CD4-positive, alpha-beta T cell treated with Interleukin-17A for 1 hour (primary cell): ENCODE results near the gene TRERF1.

Source experiments
- DNase-seq: peaks from one replicate; pipeline ENCODE4 v3.0.0-alpha.2; 2020

Gene TRERF1

DNA sequence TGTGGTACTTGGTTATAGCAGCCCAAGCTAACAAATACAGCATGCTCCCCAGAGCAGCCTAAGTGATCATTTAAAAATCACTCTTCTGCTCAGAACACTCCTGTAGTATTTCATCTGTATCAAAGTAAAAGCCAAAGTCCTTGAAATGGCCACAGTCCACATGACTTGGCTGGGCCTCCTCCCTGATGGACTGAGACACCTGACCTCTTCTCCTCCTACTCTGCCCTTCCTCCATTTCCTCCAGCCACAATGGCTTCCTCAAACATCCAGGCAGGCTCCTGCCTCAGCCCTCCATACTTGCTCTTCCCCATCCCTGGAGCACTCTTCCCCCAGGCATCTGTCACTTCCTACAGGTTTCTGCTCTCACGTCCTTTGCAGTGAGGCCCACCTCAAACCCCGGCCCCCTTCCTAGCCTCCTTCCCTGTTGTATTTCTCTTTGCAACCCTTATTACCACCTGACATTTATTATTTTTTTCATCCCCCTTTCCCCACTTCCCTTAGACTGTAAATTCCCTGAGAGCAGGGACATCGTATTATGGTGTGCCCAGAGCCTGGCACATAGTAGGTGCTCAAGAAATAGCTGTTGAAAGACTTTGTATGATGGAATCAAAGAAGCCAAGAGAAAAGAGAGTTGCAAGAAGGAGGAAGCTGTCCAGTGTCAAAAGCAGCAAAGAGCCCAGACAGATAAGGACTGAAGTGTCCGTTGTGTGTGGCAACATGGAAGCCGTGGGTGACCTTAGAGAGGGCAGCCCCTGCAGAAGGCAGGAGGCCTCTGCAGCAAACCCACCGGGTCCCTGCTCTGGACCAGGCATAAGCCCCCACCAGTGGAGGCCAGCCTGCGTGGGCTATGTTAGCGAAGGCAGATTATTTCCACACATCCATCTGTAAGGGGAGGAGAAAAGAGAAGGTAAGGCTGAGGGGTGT is 87.5 kb downstream of the TRERF1 start:
- DNase-seq, result no peak

GRCh38 chr6:42361036-42361435 is 90.7 kb downstream of the TRERF1 start:
- DNase-seq, result no peak

DNA sequence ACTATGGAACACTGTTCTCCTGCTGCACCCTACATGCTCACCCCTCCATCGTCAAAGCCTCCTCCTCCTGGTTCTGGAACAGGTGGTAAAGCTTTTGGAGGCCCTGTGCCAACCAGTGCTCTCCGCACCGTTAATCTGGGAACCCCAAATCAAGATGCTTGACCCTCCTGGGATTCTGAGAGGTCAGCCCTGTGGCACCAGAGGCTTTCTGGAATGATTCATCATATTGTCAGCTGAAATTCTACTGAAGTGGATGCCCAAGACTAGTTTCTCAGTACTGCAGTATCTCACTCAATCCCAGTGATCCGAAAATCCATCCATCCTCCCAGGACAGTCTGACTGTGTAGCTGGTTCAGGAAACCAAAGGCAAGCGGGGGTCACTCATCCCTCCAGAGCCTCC is 92.7 kb downstream of the TRERF1 start:
- no peak for DNase-seq

DNA sequence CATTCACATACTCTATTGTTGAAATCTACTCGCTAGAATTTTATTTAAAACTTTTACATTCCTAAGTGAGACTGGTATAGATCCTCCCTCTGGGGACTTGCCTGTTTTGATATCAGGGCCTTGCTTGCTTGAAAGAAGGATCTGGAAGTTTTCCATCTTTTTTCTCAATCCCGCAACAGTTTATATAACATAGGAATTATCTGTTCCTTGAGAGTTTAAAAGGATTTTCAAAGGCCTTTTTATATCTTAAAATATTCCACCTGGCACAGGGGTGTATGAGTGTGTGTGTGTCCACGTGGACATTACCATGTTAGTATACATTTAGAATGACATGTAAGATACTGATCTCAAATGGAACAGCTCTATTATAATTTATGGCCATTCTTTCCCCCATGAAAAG is 96.3 kb downstream of the TRERF1 start:
- no peak for DNase-seq

GRCh38 chr6:42354702-42355101 is 97.0 kb downstream of the TRERF1 start:
- no peak for DNase-seq

- DNase-seq, result no peak
These were observed 98.7 kb downstream of the TRERF1 start for GRCh38 chr6:42352856-42353564.

GRCh38 chr6:42350911-42351310 is 100.8 kb downstream of the TRERF1 start:
- DNase-seq, result no peak

DNA sequence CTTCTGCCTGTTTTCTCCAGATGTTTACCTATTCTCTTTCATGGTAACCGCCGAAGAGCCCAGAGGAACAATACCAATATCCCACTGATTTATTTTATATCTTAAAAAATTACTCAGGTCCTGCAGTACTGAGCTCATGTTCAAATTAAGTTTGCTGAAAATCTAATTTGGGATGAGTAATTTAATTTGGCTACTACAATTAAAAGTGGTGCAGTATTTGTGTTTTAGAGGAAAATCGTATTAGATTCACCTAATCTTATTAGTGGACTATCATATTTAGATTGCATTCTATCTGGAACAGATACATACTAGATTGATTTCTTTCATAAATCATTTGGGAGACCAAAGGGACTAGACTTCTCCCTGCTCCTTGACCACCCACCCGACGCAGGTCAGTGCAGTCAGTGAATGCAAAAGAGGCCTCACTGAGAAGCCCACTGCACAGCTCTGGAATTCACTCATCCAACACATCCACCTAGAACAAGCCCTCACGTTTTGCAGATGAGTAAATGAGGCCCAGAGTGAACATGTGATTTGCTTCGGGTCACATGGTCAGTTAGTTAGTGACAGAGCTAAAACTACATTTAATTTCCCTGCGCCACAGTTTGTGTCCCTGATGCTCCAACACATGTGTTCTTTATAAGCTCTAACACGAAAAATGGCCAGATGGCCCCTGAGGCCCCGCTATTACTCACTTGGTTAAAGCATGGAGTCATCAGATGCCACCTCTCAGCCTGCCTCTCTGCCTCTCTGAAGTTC is 101.8 kb downstream of the TRERF1 start:
- no peak for DNase-seq

GRCh38 chr6:42347456-42347855 is 104.3 kb downstream of the TRERF1 start:
- DNase-seq, result no peak

DNA sequence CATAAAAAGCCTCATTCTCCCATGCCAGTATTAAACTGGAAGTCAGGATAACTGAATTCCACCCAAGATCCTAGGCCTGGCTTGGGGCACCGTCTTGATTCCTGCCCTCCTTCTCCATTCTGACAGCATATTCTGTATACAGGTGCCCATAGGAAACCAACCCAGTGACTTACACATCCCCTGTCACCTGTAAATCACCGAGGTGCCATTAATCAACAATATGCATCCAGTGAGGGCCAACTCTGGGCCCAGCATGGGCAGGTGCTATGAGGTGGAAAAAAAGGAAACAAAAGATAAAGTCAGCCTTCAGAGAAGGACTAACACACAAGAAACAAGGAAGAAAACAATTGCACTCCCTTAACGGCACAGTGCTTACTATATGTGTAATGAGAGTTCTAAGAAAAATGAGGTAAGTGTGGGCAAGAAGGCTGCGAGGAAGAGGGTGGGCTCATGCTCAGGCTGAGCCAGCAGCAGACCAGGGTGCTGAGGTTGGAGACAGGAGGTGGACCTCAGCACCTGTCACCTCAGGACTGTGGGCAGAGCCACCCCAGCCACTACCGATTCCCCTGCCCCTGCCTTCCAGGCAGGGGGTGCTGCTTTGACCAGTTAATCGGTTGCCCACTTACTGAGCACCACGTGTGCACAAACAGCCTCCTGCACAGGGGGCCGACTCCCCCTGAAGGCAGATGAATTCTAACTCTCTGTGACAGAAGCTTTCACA is 105.9 kb downstream of the TRERF1 start:
- DNase-seq, result no peak

- no peak for DNase-seq
These were observed 107.0 kb downstream of the TRERF1 start for GRCh38 chr6:42344756-42345155.

GRCh38 chr6:42341771-42342553 is 109.8 kb downstream of the TRERF1 start:
- no peak for DNase-seq

- no peak for DNase-seq
These were observed 110.5 kb downstream of the TRERF1 start for GRCh38 chr6:42341221-42341620.

DNA sequence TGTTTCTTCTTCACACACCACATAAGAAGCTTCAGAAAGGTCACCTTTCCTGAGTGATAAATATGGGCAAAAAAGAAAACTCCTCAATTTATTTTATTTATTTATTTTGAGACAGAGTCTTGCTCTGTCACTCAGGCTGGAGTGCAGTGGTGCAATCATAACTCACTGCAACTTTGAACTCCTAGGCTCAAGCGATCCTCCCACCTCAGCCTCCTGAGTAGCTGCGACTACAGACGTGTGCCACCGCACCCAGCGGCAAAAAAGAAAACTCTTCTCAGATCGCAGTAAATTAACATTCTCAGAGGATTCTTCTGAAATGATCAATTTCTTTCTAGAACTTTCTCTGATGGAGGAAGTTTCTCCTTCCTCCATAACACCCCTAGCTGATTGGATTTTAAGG is 111.2 kb downstream of the TRERF1 start:
- no peak for DNase-seq

GRCh38 chr6:42339991-42340401 is 111.7 kb downstream of the TRERF1 start:
- DNase-seq, result no peak

DNA sequence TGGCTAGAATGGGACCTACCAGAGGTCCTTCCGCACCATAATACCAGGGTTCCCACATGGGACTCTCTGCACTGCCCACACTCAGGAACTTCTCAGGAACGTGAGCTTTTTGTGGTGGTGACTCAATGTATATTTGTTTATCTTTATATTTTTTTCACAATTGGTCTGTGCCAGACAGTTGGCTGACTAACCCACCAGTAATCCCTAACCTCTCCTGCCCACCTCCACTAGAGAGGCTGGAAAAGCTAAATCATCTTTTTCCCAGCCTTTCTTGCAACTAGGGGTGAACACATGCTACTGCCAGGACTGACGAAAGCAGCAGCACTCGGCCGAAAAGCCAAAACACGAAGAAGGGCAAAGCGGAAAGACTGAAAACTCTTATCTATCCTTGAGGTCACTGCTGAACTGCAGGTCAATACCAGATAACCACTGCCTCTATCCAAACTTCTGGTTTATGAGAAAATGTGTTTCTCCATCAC is 112.9 kb downstream of the TRERF1 start:
- no peak for DNase-seq

- no peak for DNase-seq
These were observed 113.6 kb downstream of the TRERF1 start for GRCh38 chr6:42337985-42338743.

DNA sequence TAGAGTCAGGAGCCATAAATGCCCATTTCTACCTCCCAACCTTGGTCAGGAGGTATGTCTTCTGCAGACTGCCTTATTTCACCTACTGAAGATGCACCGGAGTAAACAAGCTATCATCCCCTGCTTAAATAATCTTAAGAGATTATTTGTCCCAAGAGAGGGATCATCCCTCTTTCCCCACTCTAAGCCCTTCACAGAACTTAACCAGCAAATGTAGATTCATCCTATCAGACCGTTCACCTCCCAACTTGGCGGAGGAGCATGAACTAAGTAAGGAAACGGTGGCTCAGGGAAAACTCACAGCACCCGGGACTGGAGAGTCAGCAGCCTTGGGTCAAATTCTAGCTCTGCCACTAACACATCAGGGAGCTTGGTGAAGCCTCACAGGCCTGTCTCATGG is 115.3 kb downstream of the TRERF1 start:
- no peak for DNase-seq

DNA sequence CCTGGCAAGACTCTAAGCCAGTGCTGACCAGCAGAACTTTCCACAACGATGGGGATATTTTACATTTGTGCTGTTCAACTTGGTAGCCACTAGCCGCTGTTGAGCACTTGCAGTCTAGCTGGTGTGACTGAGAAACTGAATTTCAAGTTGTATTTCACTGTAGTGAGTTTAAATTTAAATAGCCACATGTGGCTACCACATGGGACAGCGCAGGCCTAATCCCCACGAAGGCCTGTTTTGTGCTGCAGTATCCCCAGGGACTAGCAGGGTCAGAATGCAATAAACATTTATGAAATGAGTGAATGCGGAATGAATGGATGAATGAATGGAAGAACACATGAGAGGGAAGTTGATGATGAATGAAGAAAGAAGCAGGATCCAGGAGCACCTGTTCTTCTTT is 115.8 kb downstream of the TRERF1 start:
- DNase-seq, result no peak

DNA sequence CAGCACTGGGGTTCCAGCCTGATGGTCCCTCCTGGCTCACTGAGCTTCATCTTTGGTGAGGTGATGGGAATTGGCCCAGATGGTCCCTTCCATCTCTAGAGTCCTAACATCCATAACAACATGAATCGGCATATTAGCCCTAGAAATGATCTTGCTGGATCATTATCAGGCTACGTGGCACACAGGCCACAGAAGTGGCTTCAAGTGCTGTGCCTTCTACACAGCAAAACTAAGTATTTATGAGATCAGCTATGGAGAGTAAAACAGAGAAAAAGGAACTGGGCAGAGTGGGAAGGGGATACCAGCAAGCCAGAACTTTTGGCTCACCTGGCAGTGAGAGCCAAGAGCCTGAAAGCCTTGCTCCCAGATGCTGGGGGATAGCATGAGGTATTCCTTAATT is 116.9 kb downstream of the TRERF1 start:
- no peak for DNase-seq

DNA sequence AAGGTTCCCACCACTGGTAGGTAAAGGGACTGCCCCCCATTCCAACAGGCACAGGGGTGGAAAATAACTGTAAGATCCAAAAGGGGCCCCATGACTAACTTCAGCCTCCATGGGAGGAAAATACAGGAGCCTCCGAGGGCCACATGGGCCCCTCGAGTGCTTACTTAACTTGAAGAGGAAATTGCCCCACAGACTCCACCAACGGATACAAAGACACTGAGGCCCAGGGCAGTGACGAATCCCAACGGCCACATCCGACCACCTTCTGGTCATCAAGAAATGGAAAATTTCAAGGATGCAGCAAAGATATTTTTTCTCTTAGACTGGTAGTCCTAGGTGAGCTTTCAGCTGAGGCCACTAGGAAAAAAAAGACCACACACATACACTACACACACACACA is 118.1 kb downstream of the TRERF1 start:
- DNase-seq, result no peak
